Pancreas (tissue), 10 donors: ENCODE measurements around the gene AASDH. TPM values are rescaled to one million over a fixed set of nuclear protein-coding genes. Genes with fewer than 3 reads are reported as not detected.

Experiments
- ATAC-seq, 4 donors: fragments of 200-7000 bp; cut with Tn5 transposase; one replicate each; pipeline versions ENCODE4 v1.8.0 to v1.9.1; 2020; ENCODE audit warnings: mild to moderate bottlenecking in 4 of 4, moderate library complexity in 4 of 4
- DNase-seq, 6 donors: peaks; one replicate each; pipeline ENCODE4 v3.0.0-alpha.2; 2020
- FAIRE-seq: peaks from 2 replicates; lab custom pipeline; 2012; peaks lifted over from hg19 to GRCh38; lab: Jason Lieb, UNC
- H3K27ac ChIP-seq, 4 donors: fragments of 200-600 bp; sonication (generic); 1 replicate in 3 of 4; 2 replicates in 1 of 4; pipeline versions ENCODE4 v1.5.0 to v1.8.0; 2020
- H3K27me3 ChIP-seq, 4 donors: fragments of 200-600 bp; one replicate each; pipeline ENCODE4 v1.8.0; 2021
- H3K36me3 ChIP-seq, 3 donors: fragments of 200-600 bp; sonication (generic) in 1 of 3; one replicate each; pipeline versions ENCODE4 v1.5.0 to v1.8.0; 2020 to 2021
- H3K4me1 ChIP-seq, 3 donors: fragments of 200-600 bp; one replicate each; pipeline ENCODE4 v1.8.0; 2021
- H3K4me3 ChIP-seq, 4 donors: fragments of 200-600 bp; sonication (generic) in 2 of 4; one replicate each; pipeline versions ENCODE4 v1.5.0 to v1.8.0; 2020 to 2021
- H3K9me3 ChIP-seq, 4 donors: fragments of 200-600 bp; one replicate each; pipeline ENCODE4 v1.8.0; 2021
- WGBS, 2 donors: extraction: QIAGEN DNeasy Blood & Tissue Kit; methylation state at CpG; one replicate each; pipeline ENCODE4 v1.1.7; 2013; 5-methylcytosine and 5-hydroxymethylcytosine counted together
- intact Hi-C, 3 donors: fragments of 100-400 bp; cut with DNase I; formaldehyde crosslinking; loops; one replicate each; pipeline versions ENCODE4 v1.11.1 to v1.14.2; 2022
- polyA plus RNA-seq, 2 donors: library from polyadenylated mRNA; stranded (reverse); fragments of 200-250 nt; gene quantifications; one replicate each; pipeline ENCODE4 v1.2.3, GENCODE V29; 2013
- total RNA-seq, 6 donors: library from RNA; stranded (reverse); fragmentation: NEBNext Ultra II Directional in 4 of 6; extraction: Animal tissue kit (Norgen Biotek cat#: 25700) in 4 of 6; gene quantifications; one replicate each; pipeline versions ENCODE4 v1.2.1 to v1.2.4, GENCODE V29; 2021 to 2023
- TF ChIP-seq, protein P1 (sequence below), 4 donors: fragments of 200-600 bp; sonication (generic) in 3 of 4; IDR thresholded peaks; one replicate each; pipeline versions ENCODE4 v1.5.0 to v1.8.0; 2021; ENCODE audit warnings: antibody characterized with exemption in 4 of 4
- donor health status: healthy with polysubstance abuse.
- donor health status: DM: no; HTN: no; CAD: no; lungs with moderate emphysema.
- donor health status: DM: no; HTN: no; CAD: no.
- donor health status: control.
- donor health status: control.
- donor health status: Bipolar disorder and iron deficiency.
- donor health status: DM: yes; HTN: yes; CAD: no.
- donor health status: DM: no; HTN: no; CAD: no.
- donor health status: DM: no; HTN: no; CAD: no.
- donor health status: DM: yes; HTN: yes; CAD: no.

AASDH gene
- total and polyA plus RNA-seq, 8 donors: 1.9 to 7.3 (median 4.6) TPM

DNA sequence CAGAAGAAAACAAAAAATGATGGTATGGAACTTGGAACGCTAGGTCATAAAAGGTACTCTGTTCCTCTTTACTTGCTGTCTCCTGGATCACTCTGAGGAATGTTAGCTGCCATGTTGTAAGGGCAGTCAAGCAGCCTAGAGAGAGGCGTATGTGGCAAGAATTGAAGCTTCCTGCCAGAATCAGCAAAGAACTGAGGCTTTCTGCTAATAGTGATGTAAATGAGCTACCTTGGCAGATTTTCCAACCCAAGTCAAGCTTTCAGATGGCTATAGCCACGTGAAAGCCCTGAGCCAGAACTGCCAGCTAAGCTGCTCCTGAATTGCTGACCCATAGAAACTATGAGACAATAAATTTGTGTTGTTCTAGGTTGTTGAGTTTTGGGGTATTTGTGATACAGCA lies 38.7 kb downstream of the AASDH start:
- FAIRE-seq (no peak), DNase-seq (no peak), ATAC-seq (no peak)
- H3K27me3 ChIP-seq: no peaks in the 10 kb centered on the region
- TF ChIP-seq, protein P1, sequence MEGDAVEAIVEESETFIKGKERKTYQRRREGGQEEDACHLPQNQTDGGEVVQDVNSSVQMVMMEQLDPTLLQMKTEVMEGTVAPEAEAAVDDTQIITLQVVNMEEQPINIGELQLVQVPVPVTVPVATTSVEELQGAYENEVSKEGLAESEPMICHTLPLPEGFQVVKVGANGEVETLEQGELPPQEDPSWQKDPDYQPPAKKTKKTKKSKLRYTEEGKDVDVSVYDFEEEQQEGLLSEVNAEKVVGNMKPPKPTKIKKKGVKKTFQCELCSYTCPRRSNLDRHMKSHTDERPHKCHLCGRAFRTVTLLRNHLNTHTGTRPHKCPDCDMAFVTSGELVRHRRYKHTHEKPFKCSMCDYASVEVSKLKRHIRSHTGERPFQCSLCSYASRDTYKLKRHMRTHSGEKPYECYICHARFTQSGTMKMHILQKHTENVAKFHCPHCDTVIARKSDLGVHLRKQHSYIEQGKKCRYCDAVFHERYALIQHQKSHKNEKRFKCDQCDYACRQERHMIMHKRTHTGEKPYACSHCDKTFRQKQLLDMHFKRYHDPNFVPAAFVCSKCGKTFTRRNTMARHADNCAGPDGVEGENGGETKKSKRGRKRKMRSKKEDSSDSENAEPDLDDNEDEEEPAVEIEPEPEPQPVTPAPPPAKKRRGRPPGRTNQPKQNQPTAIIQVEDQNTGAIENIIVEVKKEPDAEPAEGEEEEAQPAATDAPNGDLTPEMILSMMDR (IDR thresholded peaks at IDR 0.05): no peak
- H3K36me3 ChIP-seq: peaks cover 0 to 6% (median 0%) of the 10 kb centered on the region in 3 donors
- H3K4me3 ChIP-seq: no peak overlapping the region
- H3K4me1 ChIP-seq: no peaks in the 10 kb centered on the region
- no peak overlapping the region for H3K27ac ChIP-seq
- intact Hi-C loops: no loop called here
- 94 to 95% methylated on average over 3 of the region's 3 CpGs for WGBS, 2 donors
- H3K9me3 ChIP-seq: no peaks in the 10 kb centered on the region

DNA sequence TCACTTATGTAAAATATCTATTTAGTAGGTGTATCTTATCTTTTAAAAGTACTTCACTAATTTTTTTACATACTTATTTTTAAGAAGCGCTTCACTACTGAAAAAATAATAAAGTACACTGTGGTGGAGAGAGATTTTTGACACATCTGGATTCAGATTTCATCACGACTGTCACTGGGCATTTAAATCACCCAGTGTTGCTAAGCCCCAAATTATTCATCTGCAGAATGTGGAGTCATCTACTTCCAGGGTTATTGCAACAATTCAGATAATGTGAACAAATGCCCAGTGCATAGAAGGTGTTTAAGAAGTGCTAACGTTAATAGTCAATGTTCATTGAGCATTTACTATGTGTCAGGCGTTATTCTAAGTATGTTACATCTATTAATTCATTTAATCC lies 41.8 kb downstream of the AASDH start:
- peaks cover 0 to 4% (median 0%) of the 10 kb centered on the region in 3 donors for H3K36me3 ChIP-seq
- H3K4me3 ChIP-seq: no peak overlapping the region
- TF ChIP-seq, protein P1 (IDR thresholded peaks at IDR 0.05): no peak
- FAIRE-seq (no peak), DNase-seq (no peak), ATAC-seq (no peak)
- H3K4me1 ChIP-seq: no peaks in the 10 kb centered on the region
- WGBS, 2 donors: 91 to 93% methylated on average over 4 of the region's 4 CpGs
- H3K27me3 ChIP-seq: no peaks in the 10 kb centered on the region
- intact Hi-C loops: no loop called here
- no peaks in the 10 kb centered on the region for H3K9me3 ChIP-seq
- no peak overlapping the region for H3K27ac ChIP-seq

DNA sequence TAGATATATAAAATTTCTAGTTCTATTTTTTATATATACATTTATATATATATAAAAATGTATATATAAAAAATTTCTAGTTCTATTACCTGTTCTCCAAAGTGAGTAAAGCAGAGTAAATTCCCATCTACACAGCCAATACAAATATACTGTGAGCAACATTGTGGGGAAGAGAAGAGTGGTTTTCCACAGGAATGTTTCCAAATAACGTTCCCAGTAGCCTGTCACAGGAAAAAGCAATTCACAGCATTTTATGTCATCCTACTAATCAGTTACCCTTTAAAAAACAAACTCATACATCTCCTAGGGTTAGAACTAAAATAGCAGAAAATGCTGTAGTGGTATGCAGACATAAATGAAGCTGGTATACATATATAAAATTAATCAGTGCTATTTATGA lies 44.5 kb downstream of the AASDH start:
- ATAC-seq (no peak), FAIRE-seq (no peak), DNase-seq (no peak)
- TF ChIP-seq, protein P1 (IDR thresholded peaks at IDR 0.05): no peak
- Histone ChIP-seq H3K4me3 (no peak overlapping the region), H3K27me3 (no peaks in the 10 kb centered on the region), H3K4me1 (no peaks in the 10 kb centered on the region), H3K27ac (no peak overlapping the region), H3K9me3 (no peaks in the 10 kb centered on the region), H3K36me3 (no peaks in the 10 kb centered on the region)
- intact Hi-C loops: no loop called here
- WGBS, 2 donors: 36 to 65% methylated on average over 1 of the region's 1 CpG

DNA sequence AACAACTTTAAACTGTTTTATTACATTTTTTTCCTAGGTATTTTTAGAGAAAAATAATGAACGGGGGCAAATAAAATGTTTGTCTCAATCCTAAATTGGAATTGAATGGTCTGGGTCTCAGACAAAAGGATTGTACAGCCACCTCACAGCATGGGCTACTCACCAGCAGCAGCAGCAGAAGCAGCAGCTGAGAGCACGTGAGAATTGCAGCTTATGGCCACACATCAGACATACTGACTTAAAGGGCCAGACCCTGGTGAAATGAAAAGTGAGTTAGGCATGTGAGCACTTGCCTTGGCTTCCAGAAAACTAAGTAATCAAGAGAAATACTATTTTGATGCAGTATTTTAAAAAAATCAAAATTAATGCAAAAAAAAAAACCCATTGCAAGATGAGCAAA lies 56.6 kb downstream of the AASDH start:
- H3K4me1 ChIP-seq: no peaks in the 10 kb centered on the region
- no peak for FAIRE-seq
- H3K27ac ChIP-seq: no peak overlapping the region
- H3K9me3 ChIP-seq: no peaks in the 10 kb centered on the region
- no peaks in the 10 kb centered on the region for H3K27me3 ChIP-seq
- no peak overlapping the region for H3K4me3 ChIP-seq
- WGBS, 2 donors: 40 to 43% methylated on average over 2 of the region's 2 CpGs
- TF ChIP-seq, protein P1 (IDR thresholded peaks at IDR 0.05): no peak
- no peak for DNase-seq
- no peak for ATAC-seq
- intact Hi-C loops: no loop called here
- no peaks in the 10 kb centered on the region for H3K36me3 ChIP-seq

DNA sequence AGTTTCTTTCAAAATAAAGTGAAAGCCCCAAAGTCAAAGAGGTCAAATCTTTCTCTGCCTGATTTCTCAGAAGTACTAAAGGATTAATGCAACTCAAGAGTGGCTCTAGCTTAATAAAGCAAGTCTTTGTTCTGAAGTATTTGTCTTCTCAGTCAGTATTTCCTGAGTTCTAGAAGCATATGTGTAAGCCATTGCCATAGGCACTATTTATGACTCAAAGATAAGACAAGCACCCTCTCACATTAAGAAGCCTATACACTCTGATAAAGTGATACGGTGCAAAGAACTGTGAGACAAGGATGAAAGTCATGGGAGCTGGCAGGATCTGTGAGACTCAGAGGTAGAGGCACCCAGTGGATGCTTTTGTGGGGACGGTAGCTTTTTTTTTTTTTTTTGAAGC lies 60.9 kb downstream of the AASDH start:
- Histone ChIP-seq H3K27ac (no peak overlapping the region), H3K27me3 (no peaks in the 10 kb centered on the region), H3K36me3 (no peaks in the 10 kb centered on the region), H3K9me3 (no peaks in the 10 kb centered on the region), H3K4me3 (no peak overlapping the region), H3K4me1 (no peaks in the 10 kb centered on the region)
- TF ChIP-seq, protein P1 (IDR thresholded peaks at IDR 0.05): no peak
- 57 to 60% methylated on average over 2 of the region's 2 CpGs for WGBS, 2 donors
- ATAC-seq: no peak
- no peak for DNase-seq
- no peak for FAIRE-seq
- intact Hi-C loops: no loop called here
